ENCODE results near the gene JOSD1.

- no peak for TF ChIP-seq GATA2 (IDR thresholded peaks at IDR 0.05; ENCODE audit: low read depth, low read length)
- no peak for TF ChIP-seq GATA3 (IDR thresholded peaks at IDR 0.05; ENCODE audit: low read depth, low read length)
These were observed 17.7 kb upstream of the JOSD1 start for GRCh38 chr22:38718414-38718813.
